Pons (tissue), 1 donor: ENCODE data around the gene KNSTRN.

Source experiments
- DNase-seq: peaks from one replicate; pipeline ENCODE4 v3.0.0-alpha.2; 2016; ENCODE audit warnings: low spot score

KNSTRN gene

GRCh38 chr15:40382580-40383456 lies at the start of gene KNSTRN:
TSS of gene KNSTRN (plus strand) at chr15:40382721. CDS start at chr15:40382836, 115 bp downstream.
- peak; percentile 94 for DNase-seq

- DNase-seq = peak; percentile 84
Measured at GRCh38 chr15:40333922-40334492, 48.5 kb upstream of the KNSTRN start.

- no peak for DNase-seq
Measured at GRCh38 chr15:40334541-40334940, 48.0 kb upstream of the KNSTRN start.

- no peak for DNase-seq
Measured at GRCh38 chr15:40334941-40335795, 47.4 kb upstream of the KNSTRN start.

GRCh38 chr15:40335938-40336743 lies 46.4 kb upstream of the KNSTRN start:
- no peak for DNase-seq

GRCh38 chr15:40336744-40337122 lies 45.8 kb upstream of the KNSTRN start:
- DNase-seq = no peak

GRCh38 chr15:40337597-40337996 lies 44.9 kb upstream of the KNSTRN start:
- DNase-seq = no peak

- no peak for DNase-seq
Measured at GRCh38 chr15:40338041-40338657, 44.4 kb upstream of the KNSTRN start.

- peak; percentile 92 for DNase-seq
Measured at GRCh38 chr15:40338921-40339620, 43.5 kb upstream of the KNSTRN start.

- no peak for DNase-seq
Measured at GRCh38 chr15:40339621-40339945, 42.9 kb upstream of the KNSTRN start.

GRCh38 chr15:40340038-40340739 lies 42.3 kb upstream of the KNSTRN start:
- peak; percentile 66 for DNase-seq

GRCh38 chr15:40340740-40341400 lies 41.7 kb upstream of the KNSTRN start, which contains the start of gene CCDC9B:
TSS of gene CCDC9B (minus strand) at chr15:40340939. CDS start at chr15:40340819, 120 bp downstream.
- DNase-seq = peak; percentile 88

- no peak for DNase-seq
Measured at GRCh38 chr15:40342416-40343320, 39.9 kb upstream of the KNSTRN start.

- no peak for DNase-seq
Measured at GRCh38 chr15:40343512-40343911, 39.0 kb upstream of the KNSTRN start.

GRCh38 chr15:40344217-40344616 lies 38.3 kb upstream of the KNSTRN start:
- DNase-seq = no peak

- DNase-seq = no peak
Measured at GRCh38 chr15:40344631-40345120, 37.8 kb upstream of the KNSTRN start.

GRCh38 chr15:40345225-40345866 lies 37.2 kb upstream of the KNSTRN start:
- no peak for DNase-seq
